Fibroblast of lung (primary cell): ENCODE results near the gene POLR3E. TPM values are rescaled to one million over a fixed set of nuclear protein-coding genes. Genes with fewer than 3 reads are reported as not detected.

Experiments
- DNase-seq, 2 donors: peaks; one replicate each; pipeline versions ENCODE4 v3.0.0 to v3.0.0-alpha.2; 2010; ENCODE audit warnings: low read depth in 2 of 2
- H2AFZ ChIP-seq: 2 replicates; pipeline ENCODE4 v1.5.1; 2012; ENCODE audit warnings: low read length, control low read depth, inconsistent platforms
- H3K27ac ChIP-seq: 2 replicates; pipeline ENCODE4 v1.5.1; 2011; ENCODE audit warnings: low read length, control low read depth; ENCODE audit not compliant: insufficient read depth
- H3K27me3 ChIP-seq: 2 replicates; pipeline ENCODE4 v1.5.1; 2011; ENCODE audit warnings: mild to moderate bottlenecking, low read length; ENCODE audit not compliant: control insufficient read depth, insufficient read depth
- H3K36me3 ChIP-seq: 2 replicates; pipeline ENCODE4 v1.5.1; 2011; ENCODE audit warnings: low read length; ENCODE audit not compliant: control insufficient read depth, insufficient read depth
- H3K4me1 ChIP-seq: 2 replicates; pipeline ENCODE4 v1.5.1; 2011; ENCODE audit warnings: low read length; ENCODE audit not compliant: control insufficient read depth, insufficient read depth; ENCODE audit errors: extremely low read depth
- H3K4me2 ChIP-seq: 2 replicates; pipeline ENCODE4 v1.5.1; 2011; ENCODE audit warnings: low read length, control low read depth; ENCODE audit not compliant: insufficient read depth; ENCODE audit errors: extremely low read depth
- H3K4me3 ChIP-seq, 4 experiments: fragments of 200-600 bp in 1 of 4; sonication (generic) in 1 of 4; replicated peaks in 1 of 4; 2 replicates each; pipeline ENCODE4 v1.5.1; 2011 to 2016; ENCODE audit warnings: low read length in 4 of 4, low read depth in 3 of 4, mild to moderate bottlenecking in 3 of 4, control low read depth in 2 of 4, inconsistent platforms in 1 of 4, mixed read lengths in 1 of 4; ENCODE audit not compliant: insufficient read depth in 1 of 4; ENCODE audit errors: control extremely low read depth in 1 of 4
- H3K79me2 ChIP-seq: 2 replicates; pipeline ENCODE4 v1.5.1; 2012; ENCODE audit warnings: mild to moderate bottlenecking, low read length, inconsistent platforms; ENCODE audit not compliant: control insufficient read depth, insufficient read depth
- H3K9ac ChIP-seq: 2 replicates; pipeline ENCODE4 v1.5.1; 2011; ENCODE audit warnings: mild to moderate bottlenecking, low read length, control low read depth; ENCODE audit not compliant: insufficient read depth
- H3K9me3 ChIP-seq: 2 replicates; pipeline ENCODE4 v1.5.1; 2012; ENCODE audit warnings: low read depth, low read length; ENCODE audit not compliant: control insufficient read depth, insufficient read depth
- H4K20me1 ChIP-seq: 2 replicates; pipeline ENCODE4 v1.5.1; 2011; ENCODE audit warnings: low read length; ENCODE audit not compliant: control insufficient read depth, insufficient read depth; ENCODE audit errors: extremely low read depth
- EZH2 ChIP-seq: IDR thresholded peaks from 2 replicates; pipeline ENCODE4 v1.5.1; 2012; ENCODE audit warnings: low read length, control low read depth, mild to moderate bottlenecking; ENCODE audit errors: missing control alignments
- polyA plus RNA-seq, 2 donors: library from polyadenylated mRNA; depleted of rRNA in 1 of 2; stranded (reverse) in 1 of 2; unstranded in 1 of 2; fragments of >200 nt; gene quantifications; 2 replicates each; pipeline ENCODE4 v1.2.1, GENCODE V29; 2011 to 2012; ENCODE audit warnings: missing spikeins in 1 of 2
- total RNA-seq: library from RNA; depleted of rRNA; stranded (reverse); fragments of >200 nt; gene quantifications from 2 replicates; pipeline ENCODE4 v1.2.1, GENCODE V29; 2014
- TF ChIP-seq, protein P1 (sequence below), 2 donors: IDR thresholded peaks in 1 of 2; conservative IDR thresholded peaks in 1 of 2; 1 replicate in 1 of 2; 2 replicates in 1 of 2; pipeline ENCODE4 v1.5.1; 2011 to 2012; ENCODE audit warnings: low read length in 2 of 2, control low read depth in 1 of 2, inconsistent platforms in 1 of 2, low read depth in 1 of 2, mild to moderate bottlenecking in 1 of 2

The POLR3E gene
- total and polyA plus RNA-seq, 2 donors (not counting 1 experiment from before 2014, with no cell fraction given), result 14.2 to 28.9 TPM

GRCh38 chr16:22321340-22322001 lies 24.3 kb downstream of the POLR3E start:
- no peaks in the 10 kb centered on the region for H4K20me1 ChIP-seq
- no peak overlapping the region for H3K4me2 ChIP-seq
- no peaks in the 10 kb centered on the region for H3K79me2 ChIP-seq
- no peak for TF ChIP-seq EZH2
- TF ChIP-seq, protein P1, sequence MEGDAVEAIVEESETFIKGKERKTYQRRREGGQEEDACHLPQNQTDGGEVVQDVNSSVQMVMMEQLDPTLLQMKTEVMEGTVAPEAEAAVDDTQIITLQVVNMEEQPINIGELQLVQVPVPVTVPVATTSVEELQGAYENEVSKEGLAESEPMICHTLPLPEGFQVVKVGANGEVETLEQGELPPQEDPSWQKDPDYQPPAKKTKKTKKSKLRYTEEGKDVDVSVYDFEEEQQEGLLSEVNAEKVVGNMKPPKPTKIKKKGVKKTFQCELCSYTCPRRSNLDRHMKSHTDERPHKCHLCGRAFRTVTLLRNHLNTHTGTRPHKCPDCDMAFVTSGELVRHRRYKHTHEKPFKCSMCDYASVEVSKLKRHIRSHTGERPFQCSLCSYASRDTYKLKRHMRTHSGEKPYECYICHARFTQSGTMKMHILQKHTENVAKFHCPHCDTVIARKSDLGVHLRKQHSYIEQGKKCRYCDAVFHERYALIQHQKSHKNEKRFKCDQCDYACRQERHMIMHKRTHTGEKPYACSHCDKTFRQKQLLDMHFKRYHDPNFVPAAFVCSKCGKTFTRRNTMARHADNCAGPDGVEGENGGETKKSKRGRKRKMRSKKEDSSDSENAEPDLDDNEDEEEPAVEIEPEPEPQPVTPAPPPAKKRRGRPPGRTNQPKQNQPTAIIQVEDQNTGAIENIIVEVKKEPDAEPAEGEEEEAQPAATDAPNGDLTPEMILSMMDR (conservative IDR thresholded peaks at IDR 0.05 in 1 of 2, IDR thresholded peaks at IDR 0.05 in 1 of 2; ENCODE audit: low read depth in 1 of 2, low read length in 2 of 2), result peak; percentile 78 to 82
- H3K9ac ChIP-seq, result no peak overlapping the region
- H3K9me3 ChIP-seq, result no peaks in the 10 kb centered on the region
- no peak overlapping the region for H2AFZ ChIP-seq
- H3K36me3 ChIP-seq, result peaks cover 20% of the 10 kb centered on the region
- H3K27ac ChIP-seq, result no peak overlapping the region
- H3K4me3 ChIP-seq, result no peak overlapping the region
- no peaks in the 10 kb centered on the region for H3K27me3 ChIP-seq
- no peaks in the 10 kb centered on the region for H3K4me1 ChIP-seq
- DNase-seq, result peak; percentile 55 to 76

GRCh38 chr16:22322021-22322471 lies 24.8 kb downstream of the POLR3E start:
- Histone ChIP-seq H4K20me1 (no peaks in the 10 kb centered on the region), H3K27me3 (no peaks in the 10 kb centered on the region), H3K27ac (no peak overlapping the region), H3K4me3 (no peak overlapping the region), H3K79me2 (no peaks in the 10 kb centered on the region), H2AFZ (no peak overlapping the region), H3K4me2 (no peak overlapping the region), H3K9ac (no peak overlapping the region), H3K36me3 (peaks cover 23% of the 10 kb centered on the region), H3K4me1 (no peaks in the 10 kb centered on the region), H3K9me3 (no peaks in the 10 kb centered on the region)
- TF ChIP-seq, protein P1 (conservative IDR thresholded peaks at IDR 0.05 in 1 of 2, IDR thresholded peaks at IDR 0.05 in 1 of 2; ENCODE audit: low read depth in 1 of 2, low read length in 2 of 2), result no peak
- TF ChIP-seq EZH2, result no peak
- no peak for DNase-seq

GRCh38 chr16:22322741-22323140 lies 25.5 kb downstream of the POLR3E start:
- no peak overlapping the region for H3K27ac ChIP-seq
- H3K9ac ChIP-seq, result no peak overlapping the region

More at GRCh38 chr16:22322741-22323140, 25.5 kb downstream of the POLR3E start:
- DNase-seq, result no peak
- Histone ChIP-seq H4K20me1 (no peaks in the 10 kb centered on the region), H3K27me3 (no peaks in the 10 kb centered on the region), H3K79me2 (no peaks in the 10 kb centered on the region), H3K36me3 (peaks cover 25% of the 10 kb centered on the region), H3K4me2 (no peak overlapping the region), H2AFZ (no peak overlapping the region), H3K4me3 (no peak overlapping the region), H3K9me3 (no peaks in the 10 kb centered on the region), H3K4me1 (no peaks in the 10 kb centered on the region)
- TF ChIP-seq, protein P1 (conservative IDR thresholded peaks at IDR 0.05 in 1 of 2, IDR thresholded peaks at IDR 0.05 in 1 of 2; ENCODE audit: low read depth in 1 of 2, low read length in 2 of 2), result no peak
- no peak for TF ChIP-seq EZH2
